Adrenal gland (tissue), 12 donors: ENCODE data around the gene MRC2. TPM values are rescaled to one million over a fixed set of nuclear protein-coding genes. Genes with fewer than 3 reads are reported as not detected.

Experiments used
- DNase-seq, 7 donors: peaks; one replicate each; pipeline ENCODE4 v3.0.0-alpha.2; 2019 to 2020
- H3K27ac ChIP-seq, 5 donors: fragments of 200-600 bp; sonication (generic) in 4 of 5; 1 replicate in 3 of 5; 2 replicates in 2 of 5; pipeline versions ENCODE4 v1.5.1 to v1.8.0; 2016 to 2020; ENCODE audit warnings: mild to moderate bottlenecking in 1 of 5
- H3K27me3 ChIP-seq: fragments of 200-600 bp; 2 replicates; pipeline ENCODE4 v1.8.0; 2021
- H3K36me3 ChIP-seq, 2 donors: fragments of 200-600 bp; replicated peaks in 1 of 2; 1 replicate in 1 of 2; 2 replicates in 1 of 2; pipeline versions ENCODE4 v1.5.1 to v1.8.0; 2018 to 2022
- H3K4me1 ChIP-seq, 2 donors: fragments of 200-600 bp; replicated peaks in 1 of 2; 1 replicate in 1 of 2; 2 replicates in 1 of 2; pipeline versions ENCODE4 v1.5.1 to v1.8.0; 2018 to 2021
- H3K4me3 ChIP-seq, 4 donors: fragments of 200-600 bp; sonication (generic) in 3 of 4; one replicate each; pipeline ENCODE4 v1.5.1; 2016 to 2018
- H3K9me3 ChIP-seq, 3 donors: fragments of 200-600 bp; sonication (generic) in 1 of 3; replicated peaks in 1 of 3; 1 replicate in 2 of 3; 2 replicates in 1 of 3; pipeline versions ENCODE4 v1.5.1 to v1.8.0; 2016 to 2021
- POLR2A ChIP-seq, 2 donors: fragments of 450-650 bp; IDR thresholded peaks; one replicate each; pipeline ENCODE4 v1.6.1; 2017; ENCODE audit warnings: antibody characterized with exemption in 2 of 2, mild to moderate bottlenecking in 2 of 2, moderate library complexity in 1 of 2
- WGBS, 4 donors: extraction: QIAGEN DNeasy Blood & Tissue Kit in 2 of 4; methylation state at CpG; one replicate each; pipeline versions ENCODE4 v1.1.5 to v1.1.7; 2013 to 2017; 5-methylcytosine and 5-hydroxymethylcytosine counted together
- intact Hi-C, 2 donors: fragments of 100-400 bp; cut with DNase I; formaldehyde crosslinking; loops; one replicate each; pipeline versions ENCODE4 v1.14.1 to v1.15.0; 2022 to 2023
- polyA plus RNA-seq, 3 donors: library from polyadenylated mRNA; stranded (reverse); fragments of 200-250 nt in 2 of 3; fragments of 350-450 nt in 1 of 3; fragmentation: Illumina TruSeq in 1 of 3; extraction: RNeasy Lipid Tissue Mini Kit (QIAGEN cat#74804) in 1 of 3; gene quantifications; one replicate each; pipeline ENCODE4 v1.2.3, GENCODE V29; 2013 to 2014
- total RNA-seq, 9 donors: library from RNA; depleted of rRNA in 4 of 9; stranded (reverse); fragments of >200 nt in 4 of 9; fragments of 120-200 nt in 1 of 9; fragmentation: NEBNext Ultra II Directional in 1 of 9; extraction: Animal tissue kit (Norgen Biotek cat#: 25700) in 1 of 9; gene quantifications; one replicate each; pipeline versions ENCODE4 v1.1.0 to v1.2.4, GENCODE V29; 2013 to 2023
- TF ChIP-seq, protein P1 (sequence below), 6 experiments: fragments of 450-650 bp in 4 of 6; fragments of 200-600 bp in 2 of 6; sonication (generic) in 1 of 6; IDR thresholded peaks; 1 replicate in 5 of 6; 2 replicates in 1 of 6; pipeline versions ENCODE4 v1.5.1 to v1.8.0; 2016 to 2021; ENCODE audit warnings: antibody characterized with exemption in 6 of 6, mild to moderate bottlenecking in 2 of 6, moderate library complexity in 1 of 6
- donor health status: healthy with polysubstance abuse.
- donor health status: Bipolar disorder and iron deficiency.
- donor health status: DM: yes; HTN: yes; CAD: no.
- donor health status: DM: no; HTN: no; CAD: no.
- donor health status: DM: no; HTN: no; CAD: no.
- donor health status: DM: yes; HTN: yes; CAD: no.

MRC2 gene
- total and polyA plus RNA-seq, 12 donors: 5.2 to 68.3 (median 29.6) TPM

DNA sequence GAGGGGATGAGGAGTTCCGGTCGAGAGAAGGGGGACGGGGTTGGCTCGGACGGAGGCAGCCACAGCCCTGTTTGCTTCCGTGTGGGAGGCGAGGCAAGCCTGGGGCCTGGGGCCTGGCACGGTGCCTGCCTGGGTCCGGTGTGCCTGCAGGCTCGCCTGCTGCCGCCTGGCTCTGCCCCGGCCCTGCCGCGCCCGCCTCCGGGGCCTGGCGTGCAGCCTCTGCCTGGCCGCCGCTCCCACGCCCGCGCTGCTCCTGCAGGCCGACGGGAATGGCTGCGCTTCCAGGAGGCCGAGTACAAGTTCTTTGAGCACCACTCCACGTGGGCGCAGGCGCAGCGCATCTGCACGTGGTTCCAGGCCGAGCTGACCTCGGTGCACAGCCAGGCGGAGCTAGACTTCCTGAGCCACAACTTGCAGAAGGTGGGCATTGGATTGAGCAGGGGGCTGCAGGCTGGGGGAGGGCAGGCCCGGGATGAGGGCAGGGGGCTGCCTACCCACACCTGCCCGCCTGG lies 53.1 kb downstream of the MRC2 start:
- no peaks in the 10 kb centered on the region for H3K4me1 ChIP-seq
- no peak for TF ChIP-seq POLR2A (IDR thresholded peaks at IDR 0.05)
- TF ChIP-seq, protein P1, sequence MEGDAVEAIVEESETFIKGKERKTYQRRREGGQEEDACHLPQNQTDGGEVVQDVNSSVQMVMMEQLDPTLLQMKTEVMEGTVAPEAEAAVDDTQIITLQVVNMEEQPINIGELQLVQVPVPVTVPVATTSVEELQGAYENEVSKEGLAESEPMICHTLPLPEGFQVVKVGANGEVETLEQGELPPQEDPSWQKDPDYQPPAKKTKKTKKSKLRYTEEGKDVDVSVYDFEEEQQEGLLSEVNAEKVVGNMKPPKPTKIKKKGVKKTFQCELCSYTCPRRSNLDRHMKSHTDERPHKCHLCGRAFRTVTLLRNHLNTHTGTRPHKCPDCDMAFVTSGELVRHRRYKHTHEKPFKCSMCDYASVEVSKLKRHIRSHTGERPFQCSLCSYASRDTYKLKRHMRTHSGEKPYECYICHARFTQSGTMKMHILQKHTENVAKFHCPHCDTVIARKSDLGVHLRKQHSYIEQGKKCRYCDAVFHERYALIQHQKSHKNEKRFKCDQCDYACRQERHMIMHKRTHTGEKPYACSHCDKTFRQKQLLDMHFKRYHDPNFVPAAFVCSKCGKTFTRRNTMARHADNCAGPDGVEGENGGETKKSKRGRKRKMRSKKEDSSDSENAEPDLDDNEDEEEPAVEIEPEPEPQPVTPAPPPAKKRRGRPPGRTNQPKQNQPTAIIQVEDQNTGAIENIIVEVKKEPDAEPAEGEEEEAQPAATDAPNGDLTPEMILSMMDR (IDR thresholded peaks at IDR 0.05): no peak
- WGBS, 4 donors: 81 to 89% (median 84%) methylated on average over 3 to 36 of the region's 36 CpGs
- H3K27ac ChIP-seq: no peak overlapping the region
- no peaks in the 10 kb centered on the region for H3K9me3 ChIP-seq
- no peaks in the 10 kb centered on the region for H3K36me3 ChIP-seq
- DNase-seq: no peak
- intact Hi-C loops: no loop called here
- H3K4me3 ChIP-seq: no peak overlapping the region
- H3K27me3 ChIP-seq: no peaks in the 10 kb centered on the region

DNA sequence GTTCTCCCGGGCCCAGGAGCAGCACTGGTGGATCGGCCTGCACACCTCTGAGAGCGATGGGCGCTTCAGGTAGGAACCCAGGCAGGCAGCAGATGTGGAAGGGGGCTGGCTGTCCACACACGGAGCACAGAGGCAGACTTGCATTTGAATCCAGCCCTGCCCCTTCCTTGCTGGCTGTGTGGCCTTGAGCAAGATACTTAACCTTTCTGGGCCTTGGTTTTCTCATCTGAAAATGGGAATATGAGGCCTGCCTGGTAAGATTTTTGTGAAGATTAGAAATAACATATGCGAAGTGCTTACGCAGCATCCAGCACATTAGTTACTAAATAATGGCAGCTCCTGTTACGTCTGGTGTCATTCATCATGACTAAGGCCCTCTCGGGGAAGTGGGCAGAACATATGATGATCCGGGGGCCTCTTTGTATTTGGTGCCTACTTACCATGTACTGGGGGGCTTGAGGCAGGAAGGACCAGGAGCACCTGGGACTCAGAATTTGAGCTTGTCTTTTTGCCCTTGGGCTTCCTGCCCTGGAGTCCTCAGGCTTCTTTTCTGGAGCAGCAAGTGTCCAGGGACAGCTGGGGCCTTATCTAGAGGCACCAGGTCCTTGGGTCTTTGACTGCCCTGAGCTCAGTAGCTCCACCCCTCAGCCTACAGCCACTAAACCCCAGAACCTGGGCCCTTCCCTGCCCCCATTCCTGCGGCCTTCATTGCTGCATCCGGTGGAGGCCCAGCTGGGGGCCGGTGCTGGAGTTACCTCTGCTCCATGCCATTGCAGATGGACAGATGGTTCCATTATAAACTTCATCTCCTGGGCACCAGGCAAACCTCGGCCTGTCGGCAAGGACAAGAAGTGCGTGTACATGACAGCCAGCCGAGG lies 53.8 kb downstream of the MRC2 start:
- intact Hi-C loops: no loop called here
- no peaks in the 10 kb centered on the region for H3K4me1 ChIP-seq
- DNase-seq: no peak
- TF ChIP-seq, protein P1 (IDR thresholded peaks at IDR 0.05): no peak
- TF ChIP-seq POLR2A (IDR thresholded peaks at IDR 0.05): no peak
- H3K36me3 ChIP-seq: no peaks in the 10 kb centered on the region
- H3K9me3 ChIP-seq: no peaks in the 10 kb centered on the region
- 89% methylated on average over 15 to 17 of the region's 17 CpGs for WGBS, 4 donors
- no peaks in the 10 kb centered on the region for H3K27me3 ChIP-seq
- H3K4me3 ChIP-seq: no peak overlapping the region
- H3K27ac ChIP-seq: no peak overlapping the region

DNA sequence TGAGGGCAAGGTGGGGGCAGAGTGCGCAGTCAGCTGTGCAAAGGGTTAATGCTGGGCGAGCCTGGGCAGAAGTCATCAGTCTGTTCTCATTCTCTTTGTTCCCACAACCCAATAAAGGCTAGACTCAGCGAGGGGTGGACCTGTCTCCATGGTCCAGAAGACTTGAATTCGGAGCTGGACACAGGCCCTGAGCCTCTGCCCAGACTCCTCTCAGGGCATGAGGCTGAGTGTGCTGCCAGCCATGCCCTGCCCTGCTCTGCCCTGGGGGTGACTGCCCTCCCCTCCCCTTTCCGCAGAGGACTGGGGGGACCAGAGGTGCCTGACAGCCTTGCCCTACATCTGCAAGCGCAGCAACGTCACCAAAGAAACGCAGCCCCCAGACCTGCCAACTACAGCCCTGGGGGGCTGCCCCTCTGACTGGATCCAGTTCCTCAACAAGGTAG lies 54.5 kb downstream of the MRC2 start:
- TF ChIP-seq POLR2A (IDR thresholded peaks at IDR 0.05): no peak
- TF ChIP-seq, protein P1 (IDR thresholded peaks at IDR 0.05): no peak

DNA sequence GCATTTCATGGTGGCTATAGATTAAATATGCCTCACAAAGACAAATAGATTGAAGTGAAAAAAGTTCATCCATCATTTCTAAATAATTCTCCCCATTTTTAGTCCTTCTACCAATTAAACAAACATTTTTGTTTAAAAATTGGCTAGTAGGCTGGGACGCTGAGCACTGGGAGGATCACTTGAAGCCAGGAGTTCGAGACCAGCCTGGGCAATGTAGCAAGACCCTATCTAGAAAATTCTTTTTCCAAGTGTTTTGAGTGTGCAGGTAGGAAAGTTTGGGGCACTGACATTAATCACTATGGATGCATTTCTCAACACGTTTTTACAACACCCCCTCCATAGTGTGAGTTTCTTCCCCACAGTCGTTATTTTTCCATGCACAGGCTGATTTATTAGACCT lies 56.7 kb downstream of the MRC2 start:
- no peak for DNase-seq
- 81 to 92% (median 87%) methylated on average over 4 of the region's 4 CpGs for WGBS, 4 donors
- TF ChIP-seq POLR2A (IDR thresholded peaks at IDR 0.05): no peak
- TF ChIP-seq, protein P1 (IDR thresholded peaks at IDR 0.05): no peak
- no peaks in the 10 kb centered on the region for H3K9me3 ChIP-seq
- no peak overlapping the region for H3K27ac ChIP-seq
- no peaks in the 10 kb centered on the region for H3K27me3 ChIP-seq
- H3K4me3 ChIP-seq: no peak overlapping the region
- H3K36me3 ChIP-seq: no peaks in the 10 kb centered on the region
- intact Hi-C loops: no loop called here
- H3K4me1 ChIP-seq: no peaks in the 10 kb centered on the region

More for the DNA sequence above, 54.5 kb downstream of the MRC2 start:
- intact Hi-C loops: no loop called here
- Histone ChIP-seq H3K36me3 (no peaks in the 10 kb centered on the region), H3K27ac (no peak overlapping the region), H3K9me3 (no peaks in the 10 kb centered on the region), H3K4me3 (no peak overlapping the region), H3K27me3 (no peaks in the 10 kb centered on the region), H3K4me1 (no peaks in the 10 kb centered on the region)
- no peak for DNase-seq
- WGBS, 4 donors: 81 to 100% (median 94%) methylated on average over 1 to 8 of the region's 8 CpGs
